Urothelium cell line (cell line): ENCODE measurements around the gene CYLD.
A peak's percentile ranks its signal among the peaks of the same experiment; 100 is the strongest.

Experiments
- DNase-seq: peaks from one replicate; pipeline ENCODE4 v3.0.0; 2011; ENCODE audit warnings: low spot score, mixed read lengths
- FAIRE-seq: peaks from 2 replicates; lab custom pipeline; 2011; peaks lifted over from hg19 to GRCh38; lab: Jason Lieb, UNC

Gene CYLD

DNA sequence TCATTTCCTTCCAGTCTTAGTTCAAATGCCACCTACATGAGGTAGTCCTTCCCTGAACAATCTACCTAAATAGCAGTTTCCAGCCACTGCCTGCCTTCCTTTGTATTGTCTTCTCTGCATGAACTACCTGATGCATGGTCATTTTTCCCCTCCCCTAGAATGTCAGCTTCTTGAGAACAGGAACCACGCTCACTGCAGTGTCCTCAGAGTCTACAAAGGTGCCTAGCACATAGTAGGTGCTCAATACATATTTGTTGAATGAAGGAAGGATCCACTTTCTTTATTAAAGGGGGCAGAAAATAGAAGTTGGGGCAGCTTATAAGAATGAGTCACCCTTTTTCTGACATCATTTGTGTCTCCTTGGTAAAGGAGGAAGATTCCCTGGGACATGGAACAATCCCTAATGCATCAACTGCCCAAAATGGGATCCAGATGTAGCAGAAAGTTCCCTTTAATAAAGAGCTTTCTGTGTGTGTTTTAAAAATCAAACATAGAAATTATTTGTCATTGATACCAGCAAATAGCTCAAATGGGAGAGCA is 4.4 kb upstream of the CYLD start:
- DNase-seq (no peak), FAIRE-seq (no peak)

DNA sequence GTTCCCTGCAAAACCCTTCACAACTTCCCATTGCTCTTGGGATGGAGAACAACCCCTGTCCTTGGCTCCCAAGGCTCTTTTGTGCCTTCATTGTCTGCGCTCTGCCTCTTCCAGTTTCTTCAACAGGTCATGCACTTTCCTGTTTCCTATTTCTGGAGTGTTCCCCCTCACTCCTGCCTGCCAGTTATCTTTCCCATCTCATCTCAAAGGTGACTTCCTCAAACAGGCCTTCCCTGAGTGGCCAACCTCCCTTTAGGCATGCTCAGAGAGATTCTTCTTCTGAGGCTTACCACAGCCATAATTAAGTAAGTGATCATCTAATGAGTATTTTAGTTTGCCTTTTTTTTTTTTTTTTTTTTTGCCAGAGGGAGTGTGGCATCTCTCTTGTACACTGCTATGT is 2.9 kb upstream of the CYLD start:
- FAIRE-seq (no peak), DNase-seq (no peak)

DNA sequence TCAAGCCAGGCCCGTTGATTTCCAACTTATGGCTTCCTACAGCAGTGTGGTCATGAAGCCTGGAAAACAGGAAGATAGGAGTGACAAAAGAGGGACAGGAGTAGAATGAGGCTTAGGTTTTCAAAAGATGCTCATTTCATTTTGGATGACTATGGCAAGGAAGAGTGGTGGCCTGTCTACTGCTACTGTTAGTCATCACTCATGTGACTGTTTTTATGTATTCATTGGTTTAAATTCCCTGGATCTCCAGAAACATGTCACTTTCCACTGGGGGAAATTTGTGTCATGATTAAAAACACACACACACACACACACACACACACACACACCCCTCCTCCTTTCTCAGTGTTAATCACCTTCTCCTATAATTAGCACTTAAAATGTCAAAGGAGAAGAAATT is 1.1 kb upstream of the CYLD start:
- DNase-seq (no peak), FAIRE-seq (no peak)

- DNase-seq = no peak
These were observed 583 bp upstream of the CYLD start for GRCh38 chr16:50741225-50741780.

DNA sequence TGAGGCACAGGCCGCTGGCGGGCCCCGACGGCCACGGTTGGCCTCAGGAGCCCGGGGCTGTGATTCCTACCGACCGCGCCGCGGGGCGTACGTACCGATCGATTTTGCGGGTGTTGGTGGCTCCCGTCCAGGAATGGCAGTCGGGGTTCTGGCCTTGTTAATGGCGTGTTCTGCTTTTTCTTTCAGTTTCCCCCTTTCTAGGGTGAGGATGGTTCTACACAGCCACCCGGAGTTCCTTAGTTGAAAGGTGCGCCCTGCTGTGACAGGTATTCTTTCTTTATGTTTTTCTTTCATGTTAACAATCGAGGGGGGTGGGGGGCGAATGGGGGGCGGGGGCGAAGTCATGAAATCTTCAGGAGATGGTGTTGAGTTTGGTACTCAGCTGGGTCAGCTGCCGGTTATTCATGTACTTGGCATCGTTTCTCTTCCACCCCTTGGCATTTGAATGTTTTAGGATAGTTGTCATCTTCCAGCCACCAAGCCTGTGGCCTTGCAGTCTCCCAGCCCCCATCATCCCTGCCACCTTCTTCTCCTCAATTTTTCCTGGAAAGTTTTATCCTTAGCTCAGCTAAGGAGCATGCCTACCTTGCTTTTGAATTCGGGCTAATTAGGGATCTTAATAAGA is 802 bp downstream of the CYLD start:
- no peak for FAIRE-seq
- DNase-seq = peak; percentile 18

More at GRCh38 chr16:50741225-50741780, 583 bp upstream of the CYLD start:
- FAIRE-seq = no peak

DNA sequence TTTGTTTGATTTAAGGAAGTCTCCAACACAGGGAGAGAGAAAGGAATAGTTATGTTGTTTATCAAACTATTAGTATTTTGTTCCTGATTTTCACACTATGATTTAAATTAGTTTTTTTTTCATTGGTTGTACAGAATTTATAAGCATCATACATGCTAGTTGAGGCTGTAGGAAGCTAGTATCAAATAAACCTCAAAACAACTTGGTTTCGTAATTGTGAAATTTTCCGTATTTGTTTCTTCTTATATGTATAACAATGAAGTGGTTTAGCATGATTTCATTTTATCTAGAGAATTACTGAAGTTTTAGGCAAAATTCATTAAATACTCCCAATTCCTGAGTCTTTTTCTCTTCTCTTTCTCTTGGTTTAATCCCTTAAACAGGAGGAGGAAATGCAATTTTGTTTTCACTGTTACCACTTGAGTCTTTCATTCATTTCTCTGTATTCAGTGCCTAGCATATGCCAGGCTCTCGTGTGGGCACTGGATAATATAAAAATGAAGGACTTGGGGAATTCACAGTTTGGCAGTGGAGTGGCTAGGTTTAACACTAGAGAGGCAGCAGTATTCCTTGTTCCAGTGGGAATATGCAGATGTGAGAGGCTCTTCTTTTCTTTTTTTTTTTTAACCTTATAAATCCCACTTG is 1.8 kb downstream of the CYLD start:
- no peak for FAIRE-seq
- DNase-seq = no peak

DNA sequence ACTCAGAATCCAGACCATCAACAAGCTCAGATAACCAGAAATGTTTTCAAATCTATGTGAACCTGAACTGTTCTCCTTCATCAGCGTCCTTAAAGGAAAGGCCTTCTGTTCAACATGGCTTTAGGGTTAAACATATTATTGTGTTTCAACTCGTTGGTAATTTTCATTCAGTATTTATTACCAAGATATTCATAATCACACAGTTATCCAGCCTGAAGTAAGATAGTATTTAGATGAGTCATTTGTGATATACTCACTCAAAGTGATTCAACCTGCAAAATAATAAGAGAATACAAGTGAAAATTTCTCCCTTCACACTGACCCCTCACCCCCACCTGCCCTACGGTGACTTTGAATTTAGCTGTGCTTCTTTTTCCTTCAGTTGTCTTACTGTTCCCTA is 3.0 kb downstream of the CYLD start:
- FAIRE-seq = no peak

DNA sequence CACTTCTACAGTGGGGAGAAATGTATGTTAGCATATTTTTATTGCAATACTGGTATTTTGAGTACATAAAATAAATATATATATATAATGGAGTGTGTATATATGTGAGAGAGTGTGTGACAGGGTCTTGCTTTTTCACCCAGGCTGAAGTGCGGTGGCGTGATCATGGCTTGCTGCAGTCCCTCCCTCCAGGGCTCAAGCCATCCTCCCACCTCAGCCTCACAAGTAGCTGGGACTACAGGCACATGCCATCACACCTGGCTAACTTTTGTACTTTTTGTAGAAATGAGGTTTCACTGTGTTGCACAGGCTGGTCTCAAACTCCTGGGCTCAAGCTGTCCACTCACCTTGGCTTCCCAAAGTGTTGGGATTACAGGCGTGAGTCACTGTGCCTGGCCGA is 4.1 kb downstream of the CYLD start:
- no peak for FAIRE-seq
- DNase-seq = no peak

More for the DNA sequence above, 3.0 kb downstream of the CYLD start:
- no peak for DNase-seq

DNA sequence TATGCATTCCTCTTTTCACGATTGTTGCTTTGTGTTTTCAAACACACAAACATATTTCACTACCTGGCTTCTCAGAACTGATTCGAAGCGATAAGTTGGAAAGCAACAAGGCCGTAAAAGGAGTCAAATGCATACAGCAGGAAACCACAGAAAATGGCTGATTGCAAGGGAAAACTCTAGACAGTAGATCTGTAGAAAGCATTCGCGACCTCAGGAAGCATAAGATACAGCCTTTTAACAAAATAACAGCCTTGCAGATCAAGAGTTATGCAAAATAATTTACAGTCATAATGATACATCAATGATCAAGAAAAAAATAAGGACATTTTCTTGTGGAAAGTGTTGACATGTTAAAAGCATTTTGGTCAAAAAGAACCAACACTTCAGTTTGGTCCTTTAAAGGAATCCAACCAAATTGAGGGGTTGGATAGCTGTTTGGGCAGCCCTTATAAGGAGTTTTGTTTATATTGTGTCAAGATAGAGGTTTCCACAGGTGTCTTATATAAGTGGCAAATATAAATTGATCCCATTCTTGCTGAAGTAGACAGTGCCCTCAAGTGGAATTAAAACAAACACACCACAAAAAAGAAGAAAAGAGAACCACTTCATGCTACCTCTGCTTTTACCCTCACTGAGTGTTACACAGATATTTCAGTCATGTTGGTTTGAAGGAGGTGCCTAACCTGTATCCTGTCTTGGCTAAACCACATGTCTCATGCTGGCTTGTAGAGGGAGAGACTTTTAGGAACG is 5.5 kb downstream of the CYLD start:
- no peak for DNase-seq
- FAIRE-seq = no peak

DNA sequence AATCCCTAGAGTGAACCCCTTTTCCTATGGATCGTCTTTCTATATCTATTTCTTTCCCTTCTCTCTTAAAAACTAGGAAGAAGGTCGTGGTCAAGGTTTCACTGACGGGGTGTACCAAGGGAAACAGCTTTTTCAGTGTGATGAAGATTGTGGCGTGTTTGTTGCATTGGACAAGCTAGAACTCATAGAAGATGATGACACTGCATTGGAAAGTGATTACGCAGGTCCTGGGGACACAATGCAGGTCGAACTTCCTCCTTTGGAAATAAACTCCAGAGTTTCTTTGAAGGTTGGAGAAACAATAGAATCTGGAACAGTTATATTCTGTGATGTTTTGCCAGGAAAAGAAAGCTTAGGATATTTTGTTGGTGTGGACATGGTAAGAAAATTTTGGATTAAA is 9.6 kb downstream of the CYLD start:
- DNase-seq = no peak
- FAIRE-seq = no peak

GRCh38 chr16:50752471-50753235 is 10.8 kb downstream of the CYLD start:
- DNase-seq = no peak
- FAIRE-seq = no peak

DNA sequence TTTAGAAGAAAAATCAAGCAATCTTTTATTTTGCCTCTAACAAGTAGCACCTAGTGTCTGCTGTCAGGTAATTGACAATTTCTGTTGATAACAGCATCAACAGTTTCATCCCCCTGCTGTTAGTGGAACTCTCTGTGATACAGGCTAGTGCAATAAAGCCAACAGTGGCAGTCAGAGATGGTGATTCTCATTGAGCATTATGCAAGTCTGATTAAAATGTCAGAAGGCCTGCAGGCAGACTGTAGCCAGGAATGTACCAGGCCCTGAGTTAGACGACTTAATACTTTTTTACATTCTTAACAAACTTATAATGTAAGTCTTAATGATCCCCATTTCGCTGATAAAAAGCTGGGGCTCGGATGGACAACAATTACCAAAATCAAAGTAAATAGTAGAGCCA is 14.6 kb downstream of the CYLD start:
- DNase-seq (no peak), FAIRE-seq (no peak)

DNA sequence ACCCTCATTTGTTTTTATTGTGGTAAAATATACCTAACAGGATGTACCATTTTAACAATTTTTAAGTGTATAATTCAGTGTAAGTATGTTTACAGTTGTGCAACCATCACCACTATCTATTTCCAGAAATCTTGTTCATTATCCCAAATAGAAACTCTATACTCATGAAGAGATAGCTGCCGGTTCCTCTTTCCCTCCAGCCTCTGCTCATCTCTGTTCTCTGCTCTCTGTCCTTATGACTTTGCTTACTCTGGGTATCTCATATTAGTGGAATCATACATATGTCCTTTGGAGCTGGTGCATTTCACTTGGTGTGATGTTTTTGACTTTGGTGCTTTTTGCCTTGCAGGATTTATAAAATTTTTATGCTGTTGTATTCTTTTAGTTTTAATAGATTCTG is 19.4 kb downstream of the CYLD start:
- DNase-seq = no peak

DNA sequence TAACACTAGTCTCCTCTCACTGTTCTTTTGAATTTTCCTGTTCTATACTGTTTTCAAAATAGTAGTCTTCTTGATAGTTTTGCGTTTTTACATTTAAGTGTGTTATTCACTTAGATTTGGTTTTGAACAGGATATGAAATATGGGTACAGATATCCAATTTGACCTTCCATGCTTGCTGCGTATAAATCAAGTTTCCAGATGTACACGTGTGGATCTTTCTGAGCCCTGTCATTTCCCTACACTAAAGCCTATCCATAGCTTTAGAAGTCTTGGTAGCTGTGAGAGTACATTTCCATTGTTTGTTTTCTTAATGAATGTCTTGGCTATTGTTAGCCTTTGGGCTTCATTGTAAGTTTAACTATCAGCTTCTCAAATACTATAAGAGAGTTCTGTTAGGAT is 20.4 kb downstream of the CYLD start:
- FAIRE-seq (no peak), DNase-seq (no peak)

More for the DNA sequence above, 19.4 kb downstream of the CYLD start:
- no peak for FAIRE-seq

GRCh38 chr16:50763211-50763610 is 21.3 kb downstream of the CYLD start:
- FAIRE-seq = no peak
- no peak for DNase-seq

GRCh38 chr16:50765260-50765659 is 23.4 kb downstream of the CYLD start:
- FAIRE-seq (no peak), DNase-seq (no peak)

DNA sequence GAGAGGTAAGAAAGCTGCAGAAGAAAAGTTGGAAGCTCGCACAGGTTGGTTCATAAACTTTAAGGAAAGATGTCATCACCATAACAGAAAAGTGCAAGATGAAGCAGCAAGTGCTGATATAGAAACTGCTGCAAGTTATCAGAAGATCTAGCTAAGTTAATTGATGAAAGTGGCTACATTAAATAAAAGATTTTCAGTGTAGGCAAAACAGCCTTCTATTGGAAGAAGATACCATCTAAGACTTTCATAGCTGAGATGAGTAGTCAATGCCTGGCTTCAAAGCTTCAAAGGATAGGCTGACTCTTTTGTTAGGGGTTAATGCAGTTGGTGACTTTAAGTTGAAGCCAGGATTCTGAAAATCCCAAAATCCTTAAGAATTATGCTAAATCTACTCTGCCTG is 24.0 kb downstream of the CYLD start:
- FAIRE-seq (no peak), DNase-seq (no peak)

- DNase-seq (no peak), FAIRE-seq (no peak)
These were observed 25.3 kb downstream of the CYLD start for GRCh38 chr16:50767197-50767596.

DNA sequence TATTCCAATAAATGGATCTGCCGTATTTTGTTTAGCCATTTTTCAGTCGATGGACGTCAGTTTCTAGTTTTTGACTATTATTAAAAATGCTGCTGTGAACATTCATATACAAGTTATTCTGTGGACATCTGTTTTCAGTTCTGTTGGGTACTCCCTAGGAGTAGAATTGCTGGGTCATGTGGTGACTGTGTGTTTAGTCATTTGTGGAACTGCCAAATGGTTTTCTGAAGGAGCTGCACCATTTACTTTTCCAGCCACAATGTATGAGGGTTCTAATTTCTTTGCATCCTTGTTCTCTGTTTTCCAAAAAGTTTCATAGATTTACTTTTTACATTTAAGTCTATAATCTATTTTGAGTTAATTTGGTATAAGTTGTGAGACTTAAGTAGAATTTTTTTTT is 29.5 kb downstream of the CYLD start:
- DNase-seq = no peak
- no peak for FAIRE-seq

DNA sequence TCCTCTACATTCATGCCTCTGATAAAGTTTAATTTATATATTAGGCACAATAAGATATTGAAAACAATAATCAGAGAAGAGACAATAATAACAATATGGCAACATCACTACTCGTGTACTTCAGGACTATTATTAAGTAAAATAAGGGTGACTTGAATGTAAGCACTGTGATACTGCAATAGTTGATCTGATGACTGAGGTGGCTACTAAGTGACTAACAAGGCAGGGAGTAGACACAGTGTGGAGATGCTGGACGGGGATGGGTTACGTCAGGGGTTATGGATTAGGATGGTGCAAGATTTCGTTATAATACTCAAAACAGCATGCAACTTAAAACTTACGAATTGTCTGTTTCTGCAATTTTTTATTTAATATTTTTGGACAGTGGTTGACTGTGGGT is 32.5 kb downstream of the CYLD start:
- DNase-seq = no peak
- FAIRE-seq = no peak

- DNase-seq (no peak), FAIRE-seq (no peak)
These were observed 33.1 kb downstream of the CYLD start for GRCh38 chr16:50774960-50775359.
